Endothelial cell (in vitro differentiated cells): ENCODE results near the gene YTHDF2. TPM values are rescaled to one million over a fixed set of nuclear protein-coding genes. Genes with fewer than 3 reads are reported as not detected.
"Not testable (repeated sequence)": the region's sequence is repeated elsewhere in the genome, so short reads cannot be mapped to it uniquely, and the experiment has no call there.

Source experiments
- DNase-seq: peaks from one replicate; pipeline ENCODE4 v3.0.0; 2021; ENCODE audit warnings: low spot score
- H3K27ac Mint-ChIP-seq: one replicate; pipeline ENCODE4 v1.8.0; 2021; ENCODE audit warnings: mixed read lengths, inconsistent platforms; ENCODE audit not compliant: unreplicated experiment
- H3K27me3 Mint-ChIP-seq: one replicate; pipeline ENCODE4 v1.8.0; 2021; ENCODE audit warnings: mild to moderate bottlenecking, moderate library complexity, mixed read lengths, inconsistent platforms; ENCODE audit not compliant: unreplicated experiment
- H3K36me3 Mint-ChIP-seq: one replicate; pipeline ENCODE4 v1.8.0; 2021; ENCODE audit warnings: mild to moderate bottlenecking, low read depth, mixed read lengths, inconsistent platforms; ENCODE audit not compliant: unreplicated experiment
- H3K4me1 Mint-ChIP-seq: one replicate; pipeline ENCODE4 v1.8.0; 2021; ENCODE audit warnings: mild to moderate bottlenecking, mixed read lengths, inconsistent platforms; ENCODE audit not compliant: unreplicated experiment
- H3K4me3 Mint-ChIP-seq: one replicate; pipeline ENCODE4 v1.8.0; 2021; ENCODE audit warnings: mild to moderate bottlenecking, mixed read lengths, inconsistent platforms; ENCODE audit not compliant: unreplicated experiment
- H3K9me3 Mint-ChIP-seq: one replicate; pipeline ENCODE4 v1.8.0; 2021; ENCODE audit warnings: mixed read lengths, inconsistent platforms; ENCODE audit not compliant: unreplicated experiment
- CTCF ChIP-seq: fragments of 200-600 bp; sonication (generic); IDR thresholded peaks from one replicate; pipeline ENCODE4 v1.5.0; 2021; ENCODE audit warnings: antibody characterized with exemption; ENCODE audit not compliant: unreplicated experiment
- long read RNA-seq: library from polyadenylated mRNA; unstranded; transcript quantifications from one replicate; pipeline ENCODE4 v2.0.0, GENCODE V29; 2020; ENCODE audit not compliant: unreplicated experiment
- total RNA-seq: library from RNA; stranded (reverse); fragmentation: NEBNext Ultra II Directional; extraction: Animal tissue kit (Norgen Biotek cat#: 25700); gene quantifications from one replicate; pipeline ENCODE4 v1.2.1, GENCODE V29; 2021; ENCODE audit not compliant: unreplicated experiment

The YTHDF2 gene
- total RNA-seq = 118 TPM
- long read RNA-seq, transcript YTHDF2-201 (5 exons, 2,925 nt) = major isoform, 132 of 160 reads
- long read RNA-seq, partial matches to known transcripts = 2 of 160 reads
- long read RNA-seq, other reads (novel, unspliced or antisense) = 21 of 160 reads

DNA sequence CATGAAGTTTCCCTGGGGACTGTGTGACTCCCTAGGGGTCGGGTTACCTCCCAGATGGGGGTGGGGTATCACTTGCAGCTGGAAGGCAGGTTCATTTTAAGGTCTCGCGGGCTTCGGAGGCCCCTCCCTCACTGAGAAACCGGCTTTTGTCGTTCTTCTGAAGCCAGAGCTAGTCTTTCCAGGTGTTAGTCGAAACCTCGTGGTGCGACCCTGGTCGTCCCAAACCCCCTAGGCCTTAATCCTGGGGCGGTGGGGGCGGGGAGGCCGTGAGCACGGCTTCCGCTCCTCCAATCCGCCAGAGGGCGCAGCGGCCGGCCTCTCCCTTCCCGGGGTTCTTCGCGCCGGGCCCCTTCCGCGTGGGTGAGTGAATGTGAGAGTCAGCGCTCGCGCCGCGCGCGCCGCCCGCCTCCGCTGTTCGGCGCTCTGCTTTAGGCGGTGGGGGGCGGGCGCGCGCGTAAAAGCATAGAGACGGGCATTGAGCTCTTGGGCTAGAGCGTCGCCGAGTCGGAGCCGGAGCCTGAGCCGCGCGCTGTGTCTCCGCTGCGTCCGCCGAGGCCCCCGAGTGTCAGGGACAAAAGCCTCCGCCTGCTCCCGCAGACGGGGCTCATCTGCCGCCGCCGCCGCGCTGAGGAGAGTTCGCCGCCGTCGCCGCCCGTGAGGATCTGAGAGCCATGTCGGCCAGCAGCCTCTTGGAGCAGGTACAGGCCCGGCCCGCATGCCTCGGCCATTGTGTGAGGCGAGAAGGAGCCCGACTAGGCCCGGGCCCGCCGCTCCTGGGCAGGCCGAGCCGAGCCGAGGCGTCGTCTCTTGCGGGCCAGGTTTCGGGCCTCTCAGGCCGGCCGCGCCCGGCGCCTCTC is at the start of gene YTHDF2:
Gene YTHDF2, plus strand, starts transcription at position 491 of the 857 bp plus-strand sequence. Its CDS starts 181 bp downstream, at position 672.
- H3K4me1 Mint-ChIP-seq = peaks cover 30% of the 10 kb centered on the region
- no peaks in the 10 kb centered on the region for H3K9me3 Mint-ChIP-seq
- peak; percentile 99 for DNase-seq
- H3K36me3 Mint-ChIP-seq = peaks cover 20% of the 10 kb centered on the region
- TF ChIP-seq CTCF = peak; percentile 82
- peak within 1 kb of the TSS; percentile 99 for H3K27ac Mint-ChIP-seq
- H3K4me3 Mint-ChIP-seq = peak within 1 kb of the TSS; percentile 100
- H3K27me3 Mint-ChIP-seq = peaks cover 5% of the 10 kb centered on the region

DNA sequence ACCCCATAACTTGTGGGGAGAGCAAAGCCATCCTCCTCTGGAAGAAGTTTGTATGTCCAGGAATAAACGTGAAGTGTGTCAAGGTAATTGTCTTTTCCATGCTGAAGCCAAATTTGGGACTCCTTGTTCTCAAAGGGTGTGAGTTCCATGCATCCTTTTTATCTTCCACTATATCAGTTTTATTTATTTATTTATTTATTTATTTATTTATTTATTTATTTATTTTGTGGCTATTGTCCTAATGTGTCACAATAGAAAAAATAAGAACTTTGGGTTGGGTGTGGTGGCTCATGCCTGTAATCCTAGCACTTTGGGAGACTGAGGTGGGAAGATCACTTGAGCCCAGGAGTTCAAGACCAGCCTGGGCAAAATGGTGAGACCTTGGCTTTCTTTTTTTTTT is 45.1 kb upstream of the YTHDF2 start:
- not testable (repeated sequence) for DNase-seq, H3K4me3 Mint-ChIP-seq, H3K27ac Mint-ChIP-seq, H3K27me3 Mint-ChIP-seq, H3K9me3 Mint-ChIP-seq, H3K4me1 Mint-ChIP-seq
- H3K36me3 Mint-ChIP-seq = peaks cover 16% of the 10 kb centered on the region

DNA sequence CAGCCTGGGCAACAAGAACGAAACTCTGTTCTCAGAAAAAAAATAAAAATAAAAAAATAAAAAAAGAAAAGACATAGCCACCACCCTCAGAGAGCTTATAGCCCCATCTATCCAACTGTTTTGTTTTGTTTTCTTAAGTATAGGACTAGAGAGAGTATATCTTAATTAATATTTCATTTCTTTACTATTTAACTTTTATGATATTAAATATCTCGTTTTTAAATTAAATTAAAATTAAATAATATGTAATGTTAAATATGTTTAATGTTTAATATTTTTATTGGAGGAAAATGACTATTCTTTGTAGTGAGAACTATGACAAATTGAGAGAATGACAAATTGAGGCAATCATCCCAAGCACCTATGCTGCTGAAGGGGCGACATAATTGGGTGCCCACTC is 33.1 kb upstream of the YTHDF2 start:
- Mint-ChIP-seq H3K4me1 (no peaks in the 10 kb centered on the region), H3K9me3 (no peaks in the 10 kb centered on the region), H3K27me3 (no peaks in the 10 kb centered on the region), H3K36me3 (peaks cover 31% of the 10 kb centered on the region), H3K27ac (no peak overlapping the region), H3K4me3 (no peak overlapping the region)
- TF ChIP-seq CTCF = no peak
- DNase-seq = no peak

- H3K4me3 Mint-ChIP-seq = no peak overlapping the region
- TF ChIP-seq CTCF = no peak
- no peaks in the 10 kb centered on the region for H3K9me3 Mint-ChIP-seq
- peaks cover 15% of the 10 kb centered on the region for H3K36me3 Mint-ChIP-seq
- no peak for DNase-seq
- no peak overlapping the region for H3K27ac Mint-ChIP-seq
- H3K27me3 Mint-ChIP-seq = peaks cover 4% of the 10 kb centered on the region
- H3K4me1 Mint-ChIP-seq = no peaks in the 10 kb centered on the region
Observed at GRCh38 chr1:28716336-28716735, 20.4 kb upstream of the YTHDF2 start.

DNA sequence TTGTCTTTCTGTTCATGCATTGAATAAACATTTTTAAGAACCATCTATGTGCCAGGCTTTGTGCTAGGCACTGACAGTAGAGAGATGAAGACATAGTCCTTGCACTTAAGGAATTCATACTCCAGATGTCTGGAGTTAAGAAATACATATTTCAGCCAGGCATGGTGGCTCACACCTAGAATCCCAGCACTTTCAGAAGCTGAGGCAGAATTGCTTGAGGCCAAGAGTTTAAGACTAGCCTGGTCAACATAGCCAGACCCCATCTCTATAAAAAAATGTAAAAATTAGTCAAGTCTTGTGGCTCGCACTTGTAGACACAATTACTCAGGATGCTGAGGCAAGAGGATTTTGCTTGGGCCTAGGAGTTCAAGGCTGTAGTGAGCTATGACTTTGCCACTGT is 18.6 kb upstream of the YTHDF2 start:
- H3K27me3 Mint-ChIP-seq = peaks cover 8% of the 10 kb centered on the region
- no peak for DNase-seq
- H3K4me3 Mint-ChIP-seq = no peak overlapping the region
- H3K4me1 Mint-ChIP-seq = no peaks in the 10 kb centered on the region
- peaks cover 15% of the 10 kb centered on the region for H3K36me3 Mint-ChIP-seq
- no peaks in the 10 kb centered on the region for H3K9me3 Mint-ChIP-seq
- no peak for TF ChIP-seq CTCF
- no peak overlapping the region for H3K27ac Mint-ChIP-seq
